GM18873 (cell line): ENCODE measurements around the gene ZNF689.

ENCODE experiments used
- ATAC-seq: cut with Tn5 transposase; IDR thresholded peaks from one replicate; pipeline ENCODE4 v1.9.1; 2021; ENCODE audit warnings: mild to moderate bottlenecking, moderate library complexity, moderate number of reproducible peaks; ENCODE audit not compliant: unreplicated experiment, low FRiP score

The ZNF689 gene

DNA sequence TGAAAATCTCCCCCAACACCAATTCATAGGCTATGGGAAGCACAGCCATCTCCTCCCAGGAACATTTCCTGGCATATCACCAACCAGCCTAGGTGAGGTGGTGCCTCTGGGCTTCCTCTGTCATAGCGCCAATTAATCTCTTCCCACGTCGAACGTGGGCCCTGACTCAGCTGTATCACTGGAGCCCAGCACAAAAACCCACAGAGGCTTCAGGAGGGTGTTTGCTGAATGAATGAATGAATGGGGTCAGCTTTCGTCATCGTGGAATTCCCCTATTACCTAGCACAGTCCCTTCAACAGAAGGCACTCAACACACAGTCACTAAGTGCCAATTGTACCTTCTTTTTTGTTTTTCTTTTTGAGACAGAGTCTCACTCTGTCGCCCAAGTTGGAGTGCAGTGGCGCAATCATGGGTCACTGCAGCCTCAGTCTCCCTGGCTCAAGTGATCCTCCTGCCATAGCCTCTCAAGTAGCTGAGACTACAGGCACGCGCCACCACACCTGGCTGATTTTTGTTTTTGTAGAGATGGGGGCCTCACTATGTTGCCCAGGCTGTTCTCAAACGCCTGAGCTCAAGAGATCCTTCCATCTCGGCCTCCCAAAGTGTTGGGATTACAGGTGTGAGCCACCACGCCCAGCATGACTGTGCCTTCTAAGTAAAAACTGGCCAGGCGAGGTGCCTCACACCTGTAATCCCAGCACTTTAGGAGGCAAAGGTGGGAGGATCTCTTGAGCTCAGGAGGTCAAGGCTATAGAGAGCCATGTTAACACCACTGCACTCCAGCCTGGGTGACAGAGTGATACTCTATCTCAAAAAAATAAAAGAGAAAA lies 42.8 kb downstream of the ZNF689 start:
- no peak for ATAC-seq

GRCh38 chr16:30566531-30566930 lies 43.7 kb downstream of the ZNF689 start:
- ATAC-seq: no peak

DNA sequence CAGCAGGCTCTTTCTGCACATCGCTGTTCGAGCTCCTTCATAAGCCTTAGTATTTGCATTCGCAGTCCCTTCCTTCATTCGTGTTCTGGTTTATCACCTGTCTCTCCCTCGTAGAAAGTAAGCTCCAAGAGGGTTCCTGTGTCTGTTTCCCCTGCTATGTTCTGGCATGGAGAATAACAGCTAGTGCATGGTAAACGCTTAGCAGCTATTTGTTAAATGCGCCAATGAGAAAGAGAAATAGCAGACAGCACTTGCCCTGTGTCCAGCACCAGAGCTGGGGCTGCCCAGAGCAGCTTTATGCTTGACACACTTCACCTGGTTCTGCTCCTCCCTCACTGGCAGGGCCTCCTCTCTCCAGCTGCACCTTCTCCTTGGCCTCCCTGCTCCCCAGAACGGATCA lies 44.2 kb downstream of the ZNF689 start:
- no peak for ATAC-seq

GRCh38 chr16:30565526-30565925 lies 44.7 kb downstream of the ZNF689 start:
- ATAC-seq: no peak

DNA sequence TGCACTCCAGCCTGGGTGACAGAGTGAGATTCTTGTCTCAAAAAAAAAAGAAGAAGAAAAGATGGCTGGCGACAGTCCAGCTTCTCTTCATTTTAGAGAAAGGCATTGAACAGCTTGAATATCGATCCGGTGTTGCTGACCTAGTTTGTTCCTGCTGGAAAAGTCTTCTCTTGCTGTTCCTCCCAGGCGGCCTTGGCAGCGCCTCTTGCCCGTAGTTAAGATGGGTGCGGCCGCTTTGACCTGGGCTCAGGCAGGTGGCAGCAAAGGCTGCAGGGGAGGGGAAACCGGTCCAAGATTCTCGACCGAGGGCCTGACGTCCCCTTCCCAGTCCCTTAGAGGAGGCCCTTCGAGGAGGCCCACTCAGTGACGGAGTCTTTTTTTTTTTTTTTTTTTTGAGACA lies 48.2 kb downstream of the ZNF689 start:
- ATAC-seq: no peak

GRCh38 chr16:30561089-30561816 lies 48.9 kb downstream of the ZNF689 start:
- no peak for ATAC-seq

DNA sequence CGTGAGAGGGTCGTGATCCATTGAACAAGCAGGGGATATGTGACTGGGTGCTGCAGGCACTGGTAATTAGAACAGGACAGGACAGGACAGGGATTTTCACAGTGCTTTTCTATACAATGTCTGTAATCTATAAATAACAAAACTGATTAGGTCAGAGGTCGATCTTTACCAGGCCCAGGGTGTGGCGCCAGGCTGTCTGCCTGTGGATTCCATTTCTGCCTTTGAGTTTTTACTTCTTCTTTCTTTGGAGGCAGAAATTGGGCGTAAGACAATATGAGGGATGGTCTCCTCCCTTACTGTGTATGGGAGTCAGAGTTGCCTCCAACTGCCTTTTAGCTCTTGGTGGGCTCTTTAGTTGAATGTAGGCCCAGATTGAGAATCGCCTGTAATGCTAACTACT lies 50.5 kb downstream of the ZNF689 start:
- no peak for ATAC-seq

DNA sequence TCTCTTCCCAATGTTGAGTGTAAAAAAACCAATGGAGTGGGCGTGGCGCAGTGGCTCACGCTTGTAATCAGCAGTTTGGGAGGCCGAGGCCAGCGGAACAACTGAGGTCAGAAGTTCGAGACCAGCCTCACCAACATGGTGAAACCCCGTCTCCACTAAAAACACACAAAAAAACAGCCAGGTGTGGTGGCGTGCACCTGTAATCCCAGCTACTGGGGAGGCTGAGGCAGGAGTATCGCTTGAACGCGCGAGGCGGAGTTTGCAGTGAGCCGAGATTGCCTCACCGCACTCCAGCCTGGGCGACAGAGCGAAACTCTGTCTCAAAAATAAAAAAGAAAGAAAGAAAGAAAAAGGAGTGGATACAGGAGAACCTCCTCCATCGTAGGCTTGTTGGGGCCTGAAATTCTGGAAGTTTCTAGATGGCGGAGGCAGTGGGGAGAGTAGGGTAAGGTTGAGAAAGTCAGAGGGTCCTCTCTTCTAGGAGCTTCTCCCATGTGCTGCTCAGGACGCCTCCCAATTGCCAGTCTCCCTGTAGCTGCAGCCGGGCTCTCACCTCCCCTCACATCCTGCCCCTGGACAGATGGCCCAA lies 51.3 kb downstream of the ZNF689 start:
- ATAC-seq: no peak

- peak; percentile 70 for ATAC-seq
Measured at GRCh38 chr16:30557957-30558788, 52.0 kb downstream of the ZNF689 start, which contains the start of gene ZNF764. ZNF764 (minus strand) TSS chr16:30558374; CDS start chr16:30558182, 192 bp downstream.

- ATAC-seq: peak; percentile 12
Measured at GRCh38 chr16:30557707-30557956, 52.6 kb downstream of the ZNF689 start.

DNA sequence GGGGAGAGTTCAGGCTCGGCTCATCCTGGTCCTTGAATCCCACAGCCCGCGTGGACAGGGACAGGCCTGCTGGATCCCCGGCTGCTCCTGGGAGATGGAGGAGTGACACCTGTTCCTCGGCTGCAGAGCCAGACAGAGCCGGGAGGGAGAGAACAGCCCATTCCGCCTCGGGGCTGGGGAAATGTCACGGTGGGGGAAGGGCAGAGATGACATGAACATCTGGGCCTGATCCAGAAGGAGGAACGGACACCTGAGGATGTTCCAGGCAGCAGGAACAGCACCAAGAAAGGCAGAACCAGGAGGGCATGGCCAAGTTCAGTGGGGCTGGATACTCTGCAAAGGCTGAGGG lies 54.1 kb downstream of the ZNF689 start:
- no peak for ATAC-seq

DNA sequence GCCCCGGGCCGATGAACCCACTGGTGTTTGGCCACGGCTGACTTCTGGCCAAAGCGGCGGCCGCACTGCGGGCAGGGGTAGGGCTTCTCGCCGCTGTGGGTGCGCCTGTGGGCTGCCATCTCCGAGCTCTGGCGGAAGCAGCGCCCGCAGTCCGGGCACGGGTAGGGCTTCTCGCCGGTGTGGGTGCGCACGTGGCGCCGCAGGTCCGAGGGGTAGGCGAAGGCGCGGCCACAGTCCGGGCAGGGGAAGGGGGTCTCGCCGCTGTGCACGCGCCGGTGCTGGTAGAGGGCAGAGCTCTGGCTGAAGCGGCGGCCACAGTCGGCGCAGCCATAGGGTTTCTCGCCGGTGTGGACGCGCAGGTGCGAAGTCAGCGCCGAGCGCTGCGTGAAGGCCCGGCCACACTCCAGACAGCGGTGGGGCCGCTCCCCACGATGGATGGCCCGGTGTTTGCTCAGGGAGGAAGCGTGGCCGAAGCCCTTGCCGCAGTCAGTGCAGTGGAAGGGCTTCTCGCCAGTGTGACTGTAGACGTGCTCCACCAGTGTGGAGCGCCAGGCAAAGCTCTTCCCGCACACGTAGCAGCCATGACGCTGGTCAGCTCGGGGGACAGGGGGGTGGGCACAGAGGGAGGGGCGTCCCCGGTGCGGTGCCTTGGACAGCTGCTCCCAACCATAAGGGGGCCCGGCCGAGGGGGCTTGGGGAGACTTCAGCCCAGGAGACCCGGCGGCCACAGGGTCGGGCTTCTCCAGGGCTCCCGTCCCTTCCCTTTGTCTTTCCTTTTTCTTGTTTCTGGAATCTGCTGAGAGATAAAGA lies 54.7 kb downstream of the ZNF689 start:
- ATAC-seq: no peak

- no peak for ATAC-seq
Measured at GRCh38 chr16:30554557-30555314, 55.5 kb downstream of the ZNF689 start.

GRCh38 chr16:30553393-30553899 lies 56.7 kb downstream of the ZNF689 start:
- no peak for ATAC-seq

- no peak for ATAC-seq
Measured at GRCh38 chr16:30552956-30553355, 57.2 kb downstream of the ZNF689 start.
